ENCODE results near the gene UNK. TPM values are rescaled to one million over a fixed set of nuclear protein-coding genes. Genes with fewer than 3 reads are reported as not detected.
A peak's percentile ranks its signal among the peaks of the same experiment; 100 is the strongest.

UNK gene
- total and polyA plus RNA-seq, 8 donors = 19.8 to 54.6 (median 49.0) TPM

DNA sequence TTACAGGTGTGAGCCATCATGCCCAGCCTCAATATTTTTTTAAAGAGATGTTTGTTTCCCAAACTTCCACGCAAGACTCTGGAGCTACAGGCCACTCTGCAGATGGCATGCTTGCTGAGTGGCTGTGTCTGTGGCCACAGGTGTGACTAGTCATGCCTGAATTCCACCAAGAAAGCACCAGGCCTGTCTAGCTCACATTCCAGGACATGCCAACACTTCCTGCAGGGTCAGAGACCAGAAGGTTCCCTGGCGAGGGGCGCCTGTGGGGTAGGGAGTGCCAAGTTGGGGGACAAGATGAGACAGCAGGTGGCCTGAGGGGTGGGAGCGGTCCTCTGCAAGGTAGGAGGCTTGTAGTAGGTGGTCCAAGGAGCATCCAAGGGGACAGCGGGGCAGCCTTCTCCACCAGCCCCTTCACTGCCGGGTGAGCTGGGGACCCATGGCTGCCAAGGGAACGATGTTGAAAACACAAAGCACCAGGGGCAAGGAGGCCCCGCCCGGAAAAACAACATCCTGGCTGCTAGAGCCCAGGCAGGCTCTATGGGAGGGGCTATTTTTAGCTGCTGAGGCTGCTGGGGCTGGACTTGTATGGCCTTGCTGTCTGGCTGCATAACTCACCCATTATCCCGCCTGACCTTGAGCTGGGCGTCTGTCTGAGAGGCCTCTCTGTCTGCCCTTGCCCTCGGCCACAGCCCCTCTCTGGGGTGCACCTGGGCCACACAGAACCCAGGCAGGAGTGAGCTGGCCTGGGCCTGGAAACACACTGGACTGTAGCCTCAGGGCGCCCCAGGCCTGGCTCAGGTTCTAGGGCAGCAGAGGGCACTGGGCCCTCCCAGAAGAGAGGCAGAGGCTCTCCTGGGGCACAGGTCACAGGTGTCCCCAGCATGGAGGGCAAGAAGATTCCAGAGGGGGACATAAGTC lies 88.1 kb downstream of the UNK start:
- peaks cover 37 to 54% of the 10 kb centered on the region in 2 donors for H3K4me1 ChIP-seq
- intact Hi-C loops (cut with DNase I) = no loop called here

DNA sequence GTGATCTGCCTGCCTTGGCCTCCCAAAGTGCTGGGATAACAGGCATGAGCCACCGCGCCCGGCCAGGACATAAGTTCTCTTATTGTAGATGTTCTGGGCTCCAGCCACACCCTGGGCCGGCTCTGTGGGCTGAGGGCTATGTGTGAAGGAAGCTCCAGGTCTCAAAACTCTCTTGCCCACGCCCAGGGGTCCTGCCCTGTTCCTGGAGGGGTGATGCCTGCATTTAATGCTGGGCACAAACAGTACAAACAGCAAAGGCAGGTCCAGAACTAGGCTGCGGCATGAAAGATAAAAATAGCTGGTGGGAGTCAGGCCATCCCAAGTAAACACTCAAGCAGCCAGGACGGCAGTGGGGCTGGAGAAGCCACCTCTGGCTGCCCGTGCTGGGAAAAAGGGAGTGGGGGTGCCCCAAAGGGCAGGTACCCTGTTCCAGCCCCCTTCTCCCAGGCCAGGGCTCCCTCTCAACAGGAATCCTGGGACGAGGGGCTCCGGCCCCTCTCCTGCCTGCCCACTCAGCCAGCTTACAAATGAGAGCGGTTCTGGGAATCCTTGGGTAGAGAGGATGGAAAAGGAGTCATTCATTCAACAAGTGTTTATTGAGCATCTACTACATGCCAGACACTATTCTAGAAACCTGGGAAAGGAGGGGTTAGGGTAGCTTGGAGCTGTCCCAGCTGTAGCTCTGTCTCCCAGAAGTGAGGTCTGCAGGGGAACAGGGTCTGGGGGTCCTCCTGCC lies 89.1 kb downstream of the UNK start:
- no peak overlapping the region for H3K4me3 ChIP-seq
- peaks cover 0 to 22% of the 10 kb centered on the region in 2 donors for H3K36me3 ChIP-seq
- intact Hi-C loops (cut with DNase I) = no loop called here
- no peak for DNase-seq
- TF ChIP-seq, protein P1, sequence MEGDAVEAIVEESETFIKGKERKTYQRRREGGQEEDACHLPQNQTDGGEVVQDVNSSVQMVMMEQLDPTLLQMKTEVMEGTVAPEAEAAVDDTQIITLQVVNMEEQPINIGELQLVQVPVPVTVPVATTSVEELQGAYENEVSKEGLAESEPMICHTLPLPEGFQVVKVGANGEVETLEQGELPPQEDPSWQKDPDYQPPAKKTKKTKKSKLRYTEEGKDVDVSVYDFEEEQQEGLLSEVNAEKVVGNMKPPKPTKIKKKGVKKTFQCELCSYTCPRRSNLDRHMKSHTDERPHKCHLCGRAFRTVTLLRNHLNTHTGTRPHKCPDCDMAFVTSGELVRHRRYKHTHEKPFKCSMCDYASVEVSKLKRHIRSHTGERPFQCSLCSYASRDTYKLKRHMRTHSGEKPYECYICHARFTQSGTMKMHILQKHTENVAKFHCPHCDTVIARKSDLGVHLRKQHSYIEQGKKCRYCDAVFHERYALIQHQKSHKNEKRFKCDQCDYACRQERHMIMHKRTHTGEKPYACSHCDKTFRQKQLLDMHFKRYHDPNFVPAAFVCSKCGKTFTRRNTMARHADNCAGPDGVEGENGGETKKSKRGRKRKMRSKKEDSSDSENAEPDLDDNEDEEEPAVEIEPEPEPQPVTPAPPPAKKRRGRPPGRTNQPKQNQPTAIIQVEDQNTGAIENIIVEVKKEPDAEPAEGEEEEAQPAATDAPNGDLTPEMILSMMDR (IDR thresholded peaks at IDR 0.05) = no peak
- peaks cover 37 to 65% of the 10 kb centered on the region in 2 donors for H3K4me1 ChIP-seq
- H3K27me3 ChIP-seq = peaks cover 0 to 32% of the 10 kb centered on the region in 2 donors
- H3K27ac ChIP-seq = peak overlapping the region; percentile 85 to 90
- ATAC-seq = no peak
- H3K9me3 ChIP-seq = no peaks in the 10 kb centered on the region

More for the DNA sequence above, 88.1 kb downstream of the UNK start:
- Histone ChIP-seq H3K9me3 (no peaks in the 10 kb centered on the region), H3K27me3 (peaks cover 0 to 22% of the 10 kb centered on the region in 2 donors), H3K4me3 (no peak overlapping the region), H3K27ac (peak overlapping the region; percentile 85 to 90), H3K36me3 (peaks cover 0 to 22% of the 10 kb centered on the region in 2 donors)
- DNase-seq = peak in 2 of 4 donors; percentile 69 to 76
- peak; percentile 45 for ATAC-seq
- TF ChIP-seq, protein P1 (IDR thresholded peaks at IDR 0.05) = no peak

DNA sequence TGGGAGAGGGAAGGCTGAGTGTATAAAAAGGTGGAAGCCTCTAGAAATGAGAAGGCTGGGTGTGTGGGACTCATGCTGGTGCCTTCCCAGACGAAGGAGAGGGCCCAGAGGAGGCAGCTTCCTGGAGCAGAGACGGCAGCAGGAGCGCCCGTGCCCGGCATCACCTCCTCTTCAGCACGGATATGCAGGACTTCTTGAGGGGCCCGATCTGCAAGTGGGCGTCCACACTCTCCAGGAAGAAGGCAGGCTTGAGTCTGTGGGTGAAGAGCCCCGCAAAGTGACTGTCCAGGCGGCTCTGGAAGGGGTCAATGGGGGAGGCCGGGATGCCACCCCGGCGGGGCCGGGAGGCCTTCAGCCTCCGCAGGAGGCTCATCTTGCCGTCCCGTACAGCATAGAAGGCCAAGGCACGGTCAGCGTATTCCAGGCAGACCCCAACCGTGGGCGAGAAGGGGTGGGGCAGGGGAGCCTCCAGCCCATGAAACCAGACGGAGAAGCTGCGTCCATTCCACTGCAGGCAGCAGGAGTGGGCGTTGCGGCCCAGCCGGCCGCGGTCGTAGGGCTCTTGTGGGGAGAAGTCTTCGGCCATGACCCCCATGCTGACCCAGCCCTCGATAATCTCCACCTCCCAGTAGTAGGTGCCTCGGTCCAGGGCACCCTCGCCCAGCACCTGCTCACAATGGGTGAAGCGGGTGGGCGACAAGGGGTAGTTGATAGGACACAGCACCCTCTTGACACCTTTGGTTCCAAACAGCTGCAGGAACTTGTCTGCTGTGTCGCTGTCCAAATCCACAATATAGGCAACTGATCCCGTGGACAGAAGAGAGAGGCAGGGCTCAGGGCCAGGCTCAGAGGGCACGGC lies 89.9 kb downstream of the UNK start:
- H3K27ac ChIP-seq = peak overlapping the region in 1 of 2 donors; percentile 90
- peaks cover 0 to 39% of the 10 kb centered on the region in 2 donors for H3K27me3 ChIP-seq
- ATAC-seq (no peak), DNase-seq (no peak)
- TF ChIP-seq, protein P1 (IDR thresholded peaks at IDR 0.05) = no peak
- H3K4me1 ChIP-seq = peaks cover 34 to 72% of the 10 kb centered on the region in 2 donors
- intact Hi-C loops (cut with DNase I) = no loop called here
- H3K9me3 ChIP-seq = no peaks in the 10 kb centered on the region
- peaks cover 0 to 22% of the 10 kb centered on the region in 2 donors for H3K36me3 ChIP-seq
- H3K4me3 ChIP-seq = no peak overlapping the region

Small RNA genes lying within 50 kb of the gene (microRNA-seq; reads per million reads assigned to microRNA genes)
- gene MIR4738 = 0.34 to 1.1 reads per million in 2 donors

Other genes starting within 250 kb of the UNK start
- 100 to 1,000 TPM; 125 to 127 TPM for gene MYO15B, start 197.0 kb upstream of the UNK start, total RNA-seq
- gene MYO15B, start 197.0 kb upstream of the UNK start, polyA plus RNA-seq (ENCODE audit: insufficient read length in 6 of 6) = 100 to 1,000 TPM; 163 to 350 (median 238) TPM
- gene SMIM5, start 151.4 kb upstream of the UNK start, total RNA-seq = 1 to 10 TPM; 1.0 to 1.7 TPM
- gene SMIM5, start 151.4 kb upstream of the UNK start, polyA plus RNA-seq (ENCODE audit: insufficient read length in 6 of 6) = 1 to 10 TPM; 1.7 to 3.4 (median 2.4) TPM
- 10 to 100 TPM; 28.5 to 35.5 TPM for gene RECQL5, start 117.7 kb upstream of the UNK start, total RNA-seq
- 10 to 100 TPM; 28.9 to 43.0 (median 35.8) TPM for gene RECQL5, start 117.7 kb upstream of the UNK start, polyA plus RNA-seq (ENCODE audit: insufficient read length in 6 of 6)
- gene SAP30BP, start 117.5 kb upstream of the UNK start, total RNA-seq = 10 to 100 TPM; 58.9 to 80.8 TPM
- 100 to 1,000 TPM in 5 of 6 donors, 10 to 100 TPM in 1; 97.7 to 111 (median 102) TPM for gene SAP30BP, start 117.5 kb upstream of the UNK start, polyA plus RNA-seq (ENCODE audit: insufficient read length in 6 of 6)
- gene ITGB4, start 63.3 kb upstream of the UNK start, total RNA-seq = 10 to 100 TPM; 44.1 to 54.8 TPM
- 10 to 100 TPM in 1 of 6 donors, 1 to 10 TPM in 5; 4.6 to 12.2 (median 8.9) TPM for gene ITGB4, start 63.3 kb upstream of the UNK start, polyA plus RNA-seq (ENCODE audit: insufficient read length in 6 of 6)
- gene GALK1, start 19.6 kb upstream of the UNK start, total RNA-seq = 10 to 100 TPM; 38.1 to 39.6 TPM
- 10 to 100 TPM; 10.3 to 19.2 (median 15.0) TPM for gene GALK1, start 19.6 kb upstream of the UNK start, polyA plus RNA-seq (ENCODE audit: insufficient read length in 6 of 6)
- gene UNC13D, start 59.6 kb downstream of the UNK start, total RNA-seq = 10 to 100 TPM; 60.5 to 91.4 TPM
- gene UNC13D, start 59.6 kb downstream of the UNK start, polyA plus RNA-seq (ENCODE audit: insufficient read length in 6 of 6) = 10 to 100 TPM; 24.9 to 49.5 (median 36.6) TPM
- gene WBP2, start 70.5 kb downstream of the UNK start, total RNA-seq = 100 to 1,000 TPM; 119 to 132 TPM
- 10 to 100 TPM; 64.1 to 78.0 (median 73.6) TPM for gene WBP2, start 70.5 kb downstream of the UNK start, polyA plus RNA-seq (ENCODE audit: insufficient read length in 6 of 6)
- gene TRIM47, start 93.8 kb downstream of the UNK start, total RNA-seq = 10 to 100 TPM; 43.0 to 63.8 TPM
- 10 to 100 TPM; 13.4 to 26.9 (median 20.3) TPM for gene TRIM47, start 93.8 kb downstream of the UNK start, polyA plus RNA-seq (ENCODE audit: insufficient read length in 6 of 6)
- gene TRIM65, start 112.1 kb downstream of the UNK start, total RNA-seq = 10 to 100 TPM; 26.3 to 35.1 TPM
- gene TRIM65, start 112.1 kb downstream of the UNK start, polyA plus RNA-seq (ENCODE audit: insufficient read length in 6 of 6) = 10 to 100 TPM; 15.8 to 30.9 (median 19.1) TPM
- gene MRPL38, start 120.1 kb downstream of the UNK start, total RNA-seq = 10 to 100 TPM; 80.5 to 81.8 TPM
- gene MRPL38, start 120.1 kb downstream of the UNK start, polyA plus RNA-seq (ENCODE audit: insufficient read length in 6 of 6) = 10 to 100 TPM; 61.1 to 86.4 (median 71.7) TPM
- gene FBF1, start 156.2 kb downstream of the UNK start, total RNA-seq = 10 to 100 TPM; 12.1 to 13.1 TPM
- 10 to 100 TPM in 1 of 6 donors, 1 to 10 TPM in 5; 7.3 to 11.4 (median 8.7) TPM for gene FBF1, start 156.2 kb downstream of the UNK start, polyA plus RNA-seq (ENCODE audit: insufficient read length in 6 of 6)
- 10 to 100 TPM; 81.0 TPM for gene ACOX1, start 194.4 kb downstream of the UNK start, total RNA-seq
- gene ACOX1, start 194.4 kb downstream of the UNK start, polyA plus RNA-seq (ENCODE audit: insufficient read length in 6 of 6) = 10 to 100 TPM; 25.6 to 34.5 (median 29.4) TPM
- 10 to 100 TPM; 19.3 to 20.7 TPM for gene TEN1, start 194.4 kb downstream of the UNK start, total RNA-seq
- gene TEN1, start 194.4 kb downstream of the UNK start, polyA plus RNA-seq (ENCODE audit: insufficient read length in 6 of 6) = 10 to 100 TPM; 24.5 to 32.2 (median 29.7) TPM
- gene CDK3, start 216.0 kb downstream of the UNK start, total RNA-seq = 1 to 10 TPM; 5.4 to 6.1 TPM
- gene CDK3, start 216.0 kb downstream of the UNK start, polyA plus RNA-seq (ENCODE audit: insufficient read length in 6 of 6) = 10 to 100 TPM; 14.1 to 23.3 (median 21.0) TPM
- gene EVPL, start 242.5 kb downstream of the UNK start, total RNA-seq = 10 to 100 TPM; 29.1 to 44.8 TPM
- 10 to 100 TPM; 23.3 to 53.1 (median 43.9) TPM for gene EVPL, start 242.5 kb downstream of the UNK start, polyA plus RNA-seq (ENCODE audit: insufficient read length in 6 of 6)

Data from left lung (tissue), 10 donors.